GM18951 (cell line): Measurements from ENCODE around the gene DNAL1.
"Not testable (repeated sequence)": the region's sequence is repeated elsewhere in the genome, so short reads cannot be mapped to it uniquely, and the experiment has no call there.

Source experiments
- POLR2A ChIP-seq: IDR thresholded peaks from 4 replicates; pipeline ENCODE4 v1.6.1; 2011; ENCODE audit warnings: mild to moderate bottlenecking; ENCODE audit not compliant: insufficient read length, insufficient read depth; ENCODE audit errors: extremely low read depth
- in situ Hi-C: fragments of 300-500 bp; cut with MboI; formaldehyde crosslinking; loops from one replicate; pipeline ENCODE4 v1.12.0; 2022; ENCODE audit warnings: low sequenced_read_pairs, mixed read lengths, inconsistent platforms; ENCODE audit not compliant: unreplicated experiment

The DNAL1 gene

DNA sequence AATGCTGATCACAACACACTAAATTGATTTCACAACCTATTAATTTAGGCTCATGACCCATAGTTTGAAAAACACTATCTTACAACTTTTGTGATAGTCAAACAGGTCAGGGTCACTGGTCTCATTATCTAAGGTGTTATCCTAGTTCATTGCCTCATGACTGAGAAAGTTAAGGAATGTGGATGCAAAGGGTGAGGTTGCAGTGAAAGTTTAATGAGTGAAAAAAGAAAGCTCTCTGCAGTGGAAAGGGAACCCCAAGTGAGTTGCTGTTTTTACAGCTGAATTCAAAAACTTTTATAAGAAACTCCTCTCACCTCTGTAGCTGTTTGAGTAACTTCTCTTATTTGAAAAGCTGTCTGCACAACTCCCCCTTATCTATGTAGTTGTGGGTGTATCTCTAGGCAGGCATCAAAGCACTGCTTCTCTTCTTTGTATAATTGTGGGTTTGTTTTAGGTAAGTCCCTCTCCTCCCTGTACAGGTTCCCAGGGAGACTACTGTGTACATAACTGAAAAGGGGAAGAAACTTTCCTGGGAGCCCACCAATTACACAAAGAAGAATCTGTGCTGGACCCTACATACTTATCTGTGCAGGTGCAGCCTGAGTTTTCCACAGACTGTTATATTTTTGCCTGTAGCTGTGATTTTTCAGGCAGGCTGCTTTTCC, 18.9 kb downstream of the DNAL1 start:
- no peak for TF ChIP-seq POLR2A
- in situ Hi-C loops = no loop called here

DNA sequence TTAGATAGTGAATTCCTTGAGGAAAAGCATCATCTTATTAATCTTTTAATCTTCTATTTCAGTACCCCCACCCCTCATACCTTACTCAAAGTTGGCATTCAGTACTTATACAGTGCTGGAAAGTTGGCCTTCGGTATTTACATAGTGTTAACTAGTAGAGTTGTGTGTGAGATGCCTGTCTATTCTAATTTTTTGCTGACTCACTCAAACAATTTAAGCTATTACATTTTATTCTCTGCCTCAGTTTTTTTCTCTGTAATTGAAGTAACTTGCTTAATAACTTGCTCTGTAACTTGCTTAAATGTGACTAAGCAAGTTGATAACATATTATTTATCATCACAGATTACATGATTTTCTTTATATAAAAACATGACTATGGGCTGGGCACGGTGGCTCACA, 20.3 kb downstream of the DNAL1 start:
- in situ Hi-C loops = no loop called here

DNA sequence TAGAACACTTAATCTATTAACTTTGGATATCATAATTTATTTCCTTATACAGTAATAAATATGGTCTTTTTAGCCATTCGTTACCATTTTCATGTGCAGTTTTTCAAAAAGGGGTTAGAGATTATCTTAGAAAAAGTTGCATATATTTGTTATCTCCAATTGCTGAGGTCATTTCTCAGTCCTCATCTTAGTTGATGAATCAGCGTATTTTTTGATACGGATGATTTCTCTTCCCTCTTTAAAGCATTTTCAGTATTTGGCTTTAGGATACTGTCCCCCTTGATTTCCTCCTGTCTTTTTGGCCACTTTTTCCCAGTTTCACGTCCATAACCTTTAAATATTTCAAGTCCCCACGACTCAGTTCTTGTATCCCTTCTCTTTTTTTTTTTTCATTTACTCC, 21.8 kb downstream of the DNAL1 start:
- no peak for TF ChIP-seq POLR2A
- in situ Hi-C loops = no loop called here

More for the DNA sequence above, 20.3 kb downstream of the DNAL1 start:
- no peak for TF ChIP-seq POLR2A

DNA sequence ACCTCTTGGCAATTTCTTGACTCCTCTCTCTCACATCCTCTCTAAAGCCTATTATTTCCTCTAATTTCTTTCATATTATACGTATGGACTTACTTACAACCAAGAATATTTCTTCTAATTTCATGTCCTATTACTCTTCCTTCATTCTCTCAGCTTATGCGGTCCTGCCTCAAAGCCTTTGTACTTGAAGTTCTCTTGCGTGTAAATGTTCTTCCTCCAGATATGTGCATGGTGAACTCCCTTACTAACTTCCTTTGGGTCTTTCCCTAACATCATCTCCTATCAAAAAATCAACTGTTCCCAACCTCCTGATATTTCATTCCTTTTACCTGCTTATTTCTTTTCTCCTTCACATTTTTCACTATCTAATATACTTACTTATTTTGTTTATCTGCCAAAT, 23.1 kb downstream of the DNAL1 start:
- in situ Hi-C loops = no loop called here
- no peak for TF ChIP-seq POLR2A

DNA sequence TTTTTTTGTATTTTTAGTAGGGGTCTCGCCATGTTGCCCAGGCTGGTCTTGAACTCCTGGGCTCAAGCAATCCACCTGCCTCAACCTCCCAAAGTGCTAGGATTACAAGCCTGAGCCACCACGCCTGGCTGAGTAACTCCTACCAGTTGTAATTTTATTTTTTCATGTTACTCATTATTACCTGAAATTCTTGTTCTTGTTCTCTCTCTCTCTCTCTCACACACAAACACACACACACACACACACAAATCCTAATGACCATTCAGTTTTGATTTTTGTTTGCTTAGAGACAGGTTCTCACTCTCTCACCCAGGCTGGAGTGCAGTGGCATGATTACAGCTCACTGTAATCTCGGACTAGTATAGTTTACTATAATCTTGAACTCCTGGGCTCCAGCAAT, 30.2 kb downstream of the DNAL1 start:
- in situ Hi-C loops = no loop called here
- TF ChIP-seq POLR2A = no peak

DNA sequence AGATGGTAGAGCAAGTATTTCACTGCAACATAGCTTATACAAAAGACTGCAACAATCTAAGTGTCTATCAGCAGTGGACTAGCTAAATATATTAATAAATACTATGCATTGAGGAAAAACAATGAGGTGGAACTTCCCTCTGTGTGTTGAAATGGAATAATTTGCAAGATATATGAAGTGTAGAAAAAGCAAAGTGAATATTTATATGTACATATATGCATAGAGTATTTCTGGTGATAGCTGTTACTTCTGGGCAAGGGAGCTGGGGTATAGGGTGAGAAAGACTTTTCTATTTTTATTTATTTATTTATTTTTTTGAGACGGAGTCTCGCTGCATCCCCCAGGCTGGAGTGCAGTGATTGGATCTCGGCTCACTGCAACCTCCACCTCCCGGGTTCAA, 33.9 kb downstream of the DNAL1 start:
- no peak for TF ChIP-seq POLR2A
- in situ Hi-C loops = no loop called here

DNA sequence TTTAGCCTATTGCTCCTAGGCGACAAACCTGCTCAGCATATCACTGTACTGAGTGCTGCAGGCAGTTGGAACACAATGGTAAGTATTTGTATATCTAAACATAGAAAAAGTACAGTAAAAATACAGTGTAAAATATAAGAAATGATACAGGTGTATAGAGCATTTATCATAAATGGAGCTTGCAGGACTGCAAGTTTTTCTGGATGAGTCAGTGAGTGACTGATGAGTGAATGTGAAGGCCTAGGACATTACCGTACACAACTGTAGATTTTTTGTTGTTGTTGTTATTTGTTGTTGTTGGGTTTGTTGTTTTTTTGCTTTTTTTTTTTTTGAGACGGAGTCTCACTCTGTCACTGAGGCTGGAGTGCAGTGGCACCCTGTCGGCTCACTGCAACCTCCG, 36.0 kb downstream of the DNAL1 start:
- in situ Hi-C loops = no loop called here
- no peak for TF ChIP-seq POLR2A

DNA sequence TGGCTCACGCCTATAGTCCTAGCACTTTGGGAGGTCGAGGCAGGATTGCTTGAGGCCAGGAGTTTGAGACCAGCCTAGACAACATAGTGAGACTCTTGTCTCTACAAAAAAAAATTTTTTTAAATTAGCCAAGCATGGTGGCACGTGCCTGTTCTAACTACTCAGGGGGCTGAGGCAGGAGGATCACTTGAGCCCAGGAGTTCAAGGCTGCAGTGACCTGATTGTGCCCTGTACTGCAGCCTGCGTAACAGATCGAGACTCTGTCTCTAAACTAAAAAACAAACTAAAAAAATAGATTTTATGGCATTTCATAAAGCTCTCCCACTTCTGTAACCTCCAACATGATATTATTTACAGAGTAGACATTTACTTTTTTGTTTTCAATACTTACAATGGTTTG, 39.8 kb downstream of the DNAL1 start:
- no peak for TF ChIP-seq POLR2A
- in situ Hi-C loops = no loop called here

DNA sequence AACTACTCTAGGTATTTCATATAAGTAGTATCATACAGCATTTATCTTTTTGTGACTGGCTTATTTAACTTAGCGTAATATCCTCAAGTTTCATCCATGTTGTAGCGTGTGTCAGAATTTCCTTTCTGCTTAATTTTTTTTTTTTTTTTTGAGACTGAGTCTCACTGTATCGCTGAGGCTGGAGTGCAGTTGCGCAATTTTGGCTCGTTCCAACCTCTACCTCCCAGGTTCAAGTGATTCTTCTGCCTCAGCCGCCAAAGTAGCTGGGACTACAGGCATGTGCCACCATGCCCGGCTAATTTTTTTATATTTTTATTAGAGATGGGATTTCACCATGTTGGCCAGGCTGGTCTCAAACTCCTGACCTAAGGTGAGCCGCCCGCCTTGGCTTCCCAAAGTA, 40.5 kb downstream of the DNAL1 start:
- no peak for TF ChIP-seq POLR2A
- in situ Hi-C loops = no loop called here

DNA sequence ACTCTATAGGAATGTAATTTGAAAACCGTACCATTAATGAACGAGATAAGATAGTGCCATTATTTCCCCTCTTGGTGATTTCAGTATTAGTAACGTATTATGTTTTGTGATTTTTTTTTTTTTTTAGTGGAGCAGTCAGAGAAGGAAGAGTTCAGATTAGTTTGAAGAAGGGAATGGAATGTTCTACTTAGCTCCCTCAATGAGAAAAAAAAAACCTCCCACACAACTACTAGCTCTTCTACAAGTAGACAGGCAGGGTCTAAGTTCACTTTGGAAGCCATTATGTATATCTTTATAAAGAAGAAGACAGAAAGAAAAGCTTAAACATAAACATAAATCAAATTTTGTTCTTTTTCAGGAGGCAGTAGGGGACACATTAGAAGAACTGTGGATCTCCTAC, 42.1 kb downstream of the DNAL1 start:
- TF ChIP-seq POLR2A = no peak
- in situ Hi-C loops = no loop called here

DNA sequence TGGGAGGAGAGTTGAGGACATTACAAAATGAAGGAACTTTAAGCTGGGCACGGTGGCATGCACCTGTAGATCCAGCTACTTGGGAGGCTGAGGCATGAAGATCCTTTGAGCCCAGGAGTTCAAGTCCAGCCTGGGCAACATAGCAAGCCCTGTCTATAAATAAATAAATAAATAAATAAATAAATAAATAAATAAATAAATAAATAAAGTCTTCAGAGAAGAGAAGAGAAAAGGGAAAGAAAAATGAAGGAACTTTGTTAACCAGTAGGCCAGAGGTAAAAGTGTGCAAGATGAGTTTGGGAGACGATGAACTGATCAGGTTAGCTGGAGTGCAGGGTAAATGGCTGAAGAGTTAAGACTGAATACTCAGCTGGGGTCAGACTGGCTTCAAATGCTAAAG, 49.3 kb downstream of the DNAL1 start:
- no peak for TF ChIP-seq POLR2A
- in situ Hi-C loops = no loop called here

DNA sequence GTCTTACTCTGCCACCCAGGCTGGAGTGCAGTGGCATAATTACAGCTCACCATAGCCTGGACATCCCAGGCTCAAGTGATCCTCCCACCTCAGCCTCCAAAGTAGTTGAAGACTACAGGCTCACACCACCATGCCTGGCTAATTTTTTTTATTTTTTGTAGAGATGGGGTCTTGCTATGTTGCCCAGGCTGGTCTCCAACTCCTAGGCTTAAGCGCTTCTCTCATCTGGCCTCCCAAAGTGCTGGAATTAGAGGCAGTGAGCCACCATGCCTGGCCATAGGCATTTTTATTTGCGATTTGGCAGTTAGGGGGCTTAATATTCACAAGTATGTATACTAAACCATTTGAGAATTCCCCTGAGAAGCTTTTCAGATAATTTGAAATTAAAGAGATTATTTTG, 50.3 kb downstream of the DNAL1 start:
- in situ Hi-C loops = no loop called here
- TF ChIP-seq POLR2A = no peak

DNA sequence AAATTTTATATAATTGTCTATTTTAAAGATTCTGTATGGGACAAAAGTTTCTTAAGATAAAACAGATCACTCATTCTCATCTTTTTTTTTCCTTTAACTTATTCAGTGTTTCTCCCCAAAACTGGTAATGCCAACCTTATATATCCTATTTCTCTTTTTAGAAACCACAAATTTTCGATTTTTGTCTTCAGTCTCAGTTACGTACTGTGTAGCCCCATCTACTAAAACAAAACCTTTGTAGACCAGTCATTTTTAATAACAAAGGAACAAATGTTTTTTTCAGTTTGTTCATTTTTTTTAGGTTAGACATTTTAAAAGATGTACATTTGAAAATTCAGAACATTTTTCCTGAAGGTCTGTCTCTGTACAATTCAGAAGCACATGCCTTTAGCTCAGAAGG, 51.2 kb downstream of the DNAL1 start:
- TF ChIP-seq POLR2A = no peak
- in situ Hi-C loops = no loop called here

DNA sequence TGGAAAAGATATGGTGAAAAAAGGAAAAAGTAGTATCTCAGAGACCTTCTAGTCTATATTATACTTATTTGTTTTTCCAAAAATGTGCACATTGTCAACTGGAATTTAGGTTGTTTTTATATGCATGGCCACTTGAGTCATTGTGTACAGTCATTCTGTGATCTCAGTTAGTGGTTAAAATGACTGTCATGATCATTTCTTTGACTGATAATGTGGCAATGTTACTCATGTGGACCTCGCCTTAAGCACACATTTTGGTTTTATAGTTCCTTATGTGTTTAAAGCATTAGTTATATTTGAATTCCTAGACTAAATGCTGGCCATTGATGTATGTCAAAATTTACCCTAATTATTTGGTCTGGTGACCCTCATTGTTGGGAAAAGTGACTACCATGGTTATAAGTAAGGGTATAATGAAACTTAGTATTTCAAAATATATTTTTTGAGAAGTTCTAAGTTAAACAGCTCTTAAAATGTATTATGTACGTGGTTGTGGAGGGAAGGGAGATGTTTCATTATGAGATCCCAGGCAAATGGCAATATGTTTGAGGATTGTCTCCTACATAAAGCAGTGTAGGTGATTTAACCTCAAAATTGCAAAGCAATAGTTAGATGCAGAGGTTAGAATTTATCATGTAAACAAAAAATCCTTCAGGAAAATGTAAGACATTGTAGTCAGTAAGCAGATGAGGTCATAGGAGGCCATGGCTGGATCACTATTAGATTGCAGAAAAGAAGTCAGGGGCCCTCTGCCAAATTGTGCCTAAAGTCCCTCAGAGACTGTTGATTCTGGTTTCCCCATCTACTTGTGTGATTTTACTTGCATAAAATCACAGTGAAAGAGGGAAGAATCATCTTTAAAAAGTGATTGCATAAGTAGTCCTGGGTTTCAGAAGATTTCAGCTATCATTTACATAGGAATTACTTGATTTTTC, 51.9 kb downstream of the DNAL1 start:
- in situ Hi-C loops = no loop called here
- no peak for TF ChIP-seq POLR2A

DNA sequence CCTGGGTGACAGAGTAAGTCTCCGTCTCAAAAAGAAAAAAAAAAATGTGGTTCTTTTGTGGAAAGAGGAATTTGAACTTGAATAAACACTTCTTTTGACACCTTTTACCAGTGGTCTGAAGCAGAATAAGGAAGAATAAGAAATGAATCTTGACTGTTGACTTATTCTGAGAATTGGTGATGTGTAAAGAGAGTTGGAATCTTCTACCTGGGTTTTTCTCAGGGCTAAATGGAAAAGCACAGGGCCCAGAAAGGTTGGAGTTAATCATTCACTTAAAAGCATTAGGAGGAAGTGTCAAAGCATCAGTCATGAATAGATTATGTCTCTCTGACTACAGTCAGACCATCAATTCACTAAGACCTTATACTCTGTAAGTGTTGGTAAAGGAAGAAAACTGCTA, 55.5 kb downstream of the DNAL1 start:
- in situ Hi-C loops = no loop called here
- TF ChIP-seq POLR2A = no peak

DNA sequence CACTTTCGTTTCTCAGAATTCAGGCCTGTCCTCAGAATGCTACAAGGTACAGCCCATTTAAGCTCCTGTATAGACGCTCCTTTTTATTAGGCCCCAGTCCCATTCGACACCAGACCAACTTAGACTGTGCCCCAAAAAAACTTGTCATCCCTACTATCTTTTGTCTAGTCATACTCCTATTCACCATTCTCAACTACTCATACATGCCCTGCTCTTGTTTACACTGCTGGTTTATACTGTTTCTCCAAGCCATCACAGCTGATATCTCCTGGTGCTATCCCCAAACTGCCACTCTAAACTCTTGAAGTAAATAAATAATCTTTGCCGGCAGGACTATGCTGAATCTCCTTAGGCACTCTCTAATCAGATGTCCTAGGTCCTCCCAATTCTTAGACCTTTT, 63.3 kb downstream of the DNAL1 start:
- in situ Hi-C loops = not testable (repeated sequence)
